Measurements from ENCODE around the gene KRT83. TPM values are rescaled to one million over a fixed set of nuclear protein-coding genes. Genes with fewer than 3 reads are reported as not detected.

KRT83 gene
- total and polyA plus RNA-seq, 2 donors (not counting 1 experiment from before 2014, with no cell fraction given), result not detected

- intact Hi-C loops (cut with micrococcal nuclease), result no loop called here
- no peak for DNase-seq
- H3K27me3 Mint-ChIP-seq, result peaks cover 11% of the 10 kb centered on the region
- H2AFZ ChIP-seq (ENCODE audit: insufficient read depth, low read depth, low read length, poor library complexity, severe bottlenecking), result no peak overlapping the region
- TF ChIP-seq EZH2 (IDR thresholded peaks at IDR 0.05; ENCODE audit: borderline replicate concordance, insufficient read depth, low read depth, low read length, poor library complexity, severe bottlenecking), result no peak
- H3K27ac Mint-ChIP-seq, result no peak overlapping the region
- no peak overlapping the region for H3K4me3 Mint-ChIP-seq
- no peak overlapping the region for H3K9ac ChIP-seq (ENCODE audit: low read length)
- H3K79me2 ChIP-seq (ENCODE audit: control insufficient read depth, insufficient read depth, low read length), result no peaks in the 10 kb centered on the region
- ATAC-seq (ENCODE audit: low read depth), result no peak
- H3K4me1 ChIP-seq (ENCODE audit: control insufficient read depth in 2 of 2, insufficient read depth in 2 of 2, low read length in 2 of 2), result no peaks in the 10 kb centered on the region
- no peaks in the 10 kb centered on the region for H3K36me3 ChIP-seq (replicated peaks in 1 of 2; ENCODE audit: control extremely low read depth in 1 of 2, control insufficient read depth in 1 of 2, extremely low read depth in 1 of 2, insufficient read depth in 2 of 2, low read length in 1 of 2)
- no peak overlapping the region for H3K27ac ChIP-seq (ENCODE audit: low read length in 2 of 2)
- CTCF ChIA-PET, result no interaction called here
- H3K27me3 ChIP-seq (replicated peaks in 1 of 4; ENCODE audit: control extremely low read depth in 1 of 4, control insufficient read depth in 3 of 4, insufficient read depth in 4 of 4, low read length in 3 of 4), result peaks cover 0 to 7% (median 0%) of the 10 kb centered on the region in 4 experiments
- no peak overlapping the region for H3K4me3 ChIP-seq (ENCODE audit: control extremely low read depth in 1 of 5, extremely low read depth in 1 of 5, insufficient read depth in 1 of 5, low read depth in 2 of 5, low read length in 4 of 5)
- no peaks in the 10 kb centered on the region for H4K20me1 ChIP-seq (ENCODE audit: control insufficient read depth, insufficient read depth, low read length, poor library complexity, severe bottlenecking)
- H3K9me3 Mint-ChIP-seq (ENCODE audit: insufficient read depth), result no peaks in the 10 kb centered on the region
- POLR2A ChIA-PET, result no interaction called here
- peaks cover 0 to 7% (median 0%) of the 10 kb centered on the region in 3 donors for H3K9me3 ChIP-seq (ENCODE audit: control extremely low read depth in 1 of 3, control insufficient read depth in 2 of 3, insufficient read depth in 1 of 3, low read length in 2 of 3)
- no peaks in the 10 kb centered on the region for H3K4me1 Mint-ChIP-seq
- no peak overlapping the region for H3K4me2 ChIP-seq (replicated peaks; ENCODE audit: low read depth, low read length, poor library complexity, severe bottlenecking)
- WGBS (ENCODE audit: insufficient coverage), result 95% methylated on average over 12 of the region's 12 CpGs
These were observed 22.9 kb upstream of the KRT83 start for GRCh38 chr12:52344111-52344510.

DNA sequence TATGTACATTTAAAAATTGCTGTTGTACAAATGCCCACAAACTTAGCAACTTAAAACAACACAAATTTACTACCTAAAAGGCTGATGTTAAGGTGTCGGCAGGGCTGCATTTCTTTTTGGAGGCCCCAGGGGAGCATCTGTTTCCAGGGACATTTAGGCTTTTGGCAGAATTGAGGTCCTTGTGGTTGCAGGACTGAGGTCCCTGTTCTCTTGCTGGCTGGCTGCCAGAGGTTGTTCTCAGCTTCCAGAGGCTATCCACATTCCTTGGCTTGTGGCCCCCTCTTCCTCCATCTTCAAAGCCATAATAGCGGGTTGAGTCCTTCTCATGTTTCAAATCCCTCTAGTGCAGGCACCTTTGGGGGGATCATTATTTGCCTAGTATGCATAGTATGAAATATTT lies 22.4 kb upstream of the KRT83 start:
- Histone ChIP-seq H3K27me3 (replicated peaks in 1 of 4; ENCODE audit: control extremely low read depth in 1 of 4, control insufficient read depth in 3 of 4, insufficient read depth in 4 of 4, low read length in 3 of 4) (peaks cover 0 to 7% (median 0%) of the 10 kb centered on the region in 4 experiments), H3K4me3 (ENCODE audit: control extremely low read depth in 1 of 5, extremely low read depth in 1 of 5, insufficient read depth in 1 of 5, low read depth in 2 of 5, low read length in 4 of 5) (no peak overlapping the region), H3K36me3 (replicated peaks in 1 of 2; ENCODE audit: control extremely low read depth in 1 of 2, control insufficient read depth in 1 of 2, extremely low read depth in 1 of 2, insufficient read depth in 2 of 2, low read length in 1 of 2) (no peaks in the 10 kb centered on the region), H3K79me2 (ENCODE audit: control insufficient read depth, insufficient read depth, low read length) (no peaks in the 10 kb centered on the region), H3K4me1 (ENCODE audit: control insufficient read depth in 2 of 2, insufficient read depth in 2 of 2, low read length in 2 of 2) (no peaks in the 10 kb centered on the region), H3K27ac (ENCODE audit: low read length in 2 of 2) (no peak overlapping the region), H4K20me1 (ENCODE audit: control insufficient read depth, insufficient read depth, low read length, poor library complexity, severe bottlenecking) (no peaks in the 10 kb centered on the region), H3K4me2 (replicated peaks; ENCODE audit: low read depth, low read length, poor library complexity, severe bottlenecking) (no peak overlapping the region), H2AFZ (ENCODE audit: insufficient read depth, low read depth, low read length, poor library complexity, severe bottlenecking) (no peak overlapping the region), H3K9me3 (ENCODE audit: control extremely low read depth in 1 of 3, control insufficient read depth in 2 of 3, insufficient read depth in 1 of 3, low read length in 2 of 3) (peaks cover 0 to 7% (median 0%) of the 10 kb centered on the region in 3 donors), H3K9ac (ENCODE audit: low read length) (no peak overlapping the region)
- no peaks in the 10 kb centered on the region for H3K4me1 Mint-ChIP-seq
- intact Hi-C loops (cut with micrococcal nuclease), result no loop called here
- CTCF ChIA-PET, result interaction anchor here (1.7 kb wide), 1 partner anchor 17 kb away, joined by 5 read pairs; no protein-coding TSS in a partner anchor
- WGBS (ENCODE audit: insufficient coverage), result no CpG with 5 or more reads among the region's 2 CpGs
- POLR2A ChIA-PET, result no interaction called here
- peaks cover 13% of the 10 kb centered on the region for H3K27me3 Mint-ChIP-seq
- no peak overlapping the region for H3K27ac Mint-ChIP-seq
- H3K9me3 Mint-ChIP-seq (ENCODE audit: insufficient read depth), result no peaks in the 10 kb centered on the region
- H3K4me3 Mint-ChIP-seq, result no peak overlapping the region
- DNase-seq, result no peak
- no peak for TF ChIP-seq CTCF (IDR thresholded peaks at IDR 0.05)
- no peak for TF ChIP-seq EZH2 (IDR thresholded peaks at IDR 0.05; ENCODE audit: borderline replicate concordance, insufficient read depth, low read depth, low read length, poor library complexity, severe bottlenecking)
- ATAC-seq (ENCODE audit: low read depth), result no peak
